SU-DHL-6 (cell line): ENCODE data around the gene CLDN5.

Source experiments
- H2AFZ ChIP-seq: fragments of 200-600 bp; sonication (generic); 2 replicates; pipeline ENCODE4 v1.6.1; 2014; ENCODE audit warnings: low read depth, mild to moderate bottlenecking, moderate library complexity, mixed read lengths, antibody characterized with exemption, low read length; ENCODE audit not compliant: severe bottlenecking
- H3F3A ChIP-seq: fragments of 200-600 bp; shearing (Covaris generic); 2 replicates; pipeline ENCODE4 v1.6.0; 2016; ENCODE audit warnings: antibody characterized with exemption, mild to moderate bottlenecking; ENCODE audit not compliant: insufficient read depth
- H3K27ac ChIP-seq: fragments of 200-600 bp; sonication (generic); 2 replicates; pipeline ENCODE4 v1.5.1; 2016; ENCODE audit warnings: low read depth, mild to moderate bottlenecking, low read length, moderate library complexity, mixed read lengths
- H3K27me3 ChIP-seq: fragments of 200-600 bp; sonication (generic), shearing (Covaris generic); 2 replicates; pipeline ENCODE4 v1.6.0; 2014; ENCODE audit warnings: mild to moderate bottlenecking, low read length
- H3K36me3 ChIP-seq: fragments of 200-600 bp; sonication (generic); 2 replicates; pipeline ENCODE4 v1.6.1; 2014; ENCODE audit warnings: mild to moderate bottlenecking, low read length, mixed read lengths
- H3K4me2 ChIP-seq: fragments of 300-600, 200-600 bp; shearing (Covaris generic), sonication (generic); 2 replicates; pipeline ENCODE4 v1.6.0; 2014; ENCODE audit warnings: low read length, low read depth, mild to moderate bottlenecking; ENCODE audit not compliant: poor library complexity, severe bottlenecking
- H3K4me3 ChIP-seq: fragments of 200-600 bp; sonication (generic); 2 replicates; pipeline ENCODE4 v1.5.1; 2014; ENCODE audit warnings: antibody characterized with exemption, low read length, mild to moderate bottlenecking, mixed read lengths; ENCODE audit not compliant: insufficient read depth, poor library complexity, severe bottlenecking
- H3K79me2 ChIP-seq: fragments of 200-600 bp; sonication (generic); 2 replicates; pipeline ENCODE4 v1.6.1; 2014; ENCODE audit warnings: mild to moderate bottlenecking, low read length, moderate library complexity; ENCODE audit not compliant: insufficient read depth
- H3K9ac ChIP-seq: fragments of 200-600 bp; sonication (generic); 2 replicates; pipeline ENCODE4 v1.7.0; 2014; ENCODE audit warnings: mild to moderate bottlenecking, low read length
- H3K9me2 ChIP-seq: fragments of 200-600 bp; sonication (generic); replicated peaks from 2 replicates; pipeline ENCODE4 v1.6.1; 2014; ENCODE audit warnings: low read length; ENCODE audit not compliant: insufficient read depth
- H3K9me3 ChIP-seq: fragments of 200-600 bp; sonication (generic); 2 replicates; pipeline ENCODE4 v1.6.1; 2014; ENCODE audit warnings: low read length, mixed read lengths; ENCODE audit not compliant: insufficient read depth
- H4K20me1 ChIP-seq: fragments of 200-600 bp; sonication (generic); 2 replicates; pipeline ENCODE4 v1.6.1; 2014; ENCODE audit warnings: low read depth, mild to moderate bottlenecking, antibody characterized with exemption, low read length, moderate library complexity, mixed read lengths
- EZH2phosphoT487 ChIP-seq: fragments of 200-600 bp; sonication (generic), shearing (Covaris generic); conservative IDR thresholded peaks from 2 replicates; pipeline ENCODE4 v1.6.1; 2018; ENCODE audit warnings: mild to moderate bottlenecking, antibody characterized with exemption, low read length, moderate library complexity, mixed read lengths
- TF ChIP-seq, protein P1 (sequence below): fragments of 200-600 bp; sonication (generic); IDR thresholded peaks from one replicate; pipeline ENCODE4 v1.5.1; 2017; ENCODE audit warnings: antibody characterized with exemption, mild to moderate bottlenecking, low read length, moderate library complexity; ENCODE audit not compliant: insufficient read depth, poor library complexity, severe bottlenecking

CLDN5 gene

DNA sequence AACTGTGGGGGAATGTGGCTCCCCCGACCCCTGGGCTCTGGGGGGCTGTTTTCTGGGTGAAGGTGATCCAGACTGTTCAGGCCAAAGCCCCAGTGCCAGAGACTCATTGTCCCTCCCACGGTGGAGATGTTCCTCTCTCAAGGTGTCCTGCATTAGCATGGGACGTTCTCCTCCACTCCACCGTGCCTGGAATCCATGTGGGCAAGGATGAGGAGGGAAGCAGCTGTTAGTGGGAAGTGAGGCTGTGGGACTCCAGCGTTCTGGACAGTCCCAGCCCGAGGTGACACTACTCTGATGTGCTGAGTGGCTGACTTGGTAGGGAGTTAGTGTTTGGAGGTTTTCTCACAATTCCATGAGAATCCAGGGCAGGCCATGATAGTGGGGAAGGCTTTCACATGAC is 31.4 kb upstream of the CLDN5 start:
- Histone ChIP-seq H3K4me2 (no peak overlapping the region), H3K4me3 (no peak overlapping the region), H3K9me3 (no peaks in the 10 kb centered on the region), H3K9ac (no peak overlapping the region), H3F3A (no peaks in the 10 kb centered on the region), H3K36me3 (no peaks in the 10 kb centered on the region), H3K79me2 (no peaks in the 10 kb centered on the region), H4K20me1 (no peaks in the 10 kb centered on the region), H2AFZ (no peak overlapping the region), H3K9me2 (no peaks in the 10 kb centered on the region), H3K27ac (no peak overlapping the region), H3K27me3 (no peaks in the 10 kb centered on the region)
- TF ChIP-seq, protein P1, sequence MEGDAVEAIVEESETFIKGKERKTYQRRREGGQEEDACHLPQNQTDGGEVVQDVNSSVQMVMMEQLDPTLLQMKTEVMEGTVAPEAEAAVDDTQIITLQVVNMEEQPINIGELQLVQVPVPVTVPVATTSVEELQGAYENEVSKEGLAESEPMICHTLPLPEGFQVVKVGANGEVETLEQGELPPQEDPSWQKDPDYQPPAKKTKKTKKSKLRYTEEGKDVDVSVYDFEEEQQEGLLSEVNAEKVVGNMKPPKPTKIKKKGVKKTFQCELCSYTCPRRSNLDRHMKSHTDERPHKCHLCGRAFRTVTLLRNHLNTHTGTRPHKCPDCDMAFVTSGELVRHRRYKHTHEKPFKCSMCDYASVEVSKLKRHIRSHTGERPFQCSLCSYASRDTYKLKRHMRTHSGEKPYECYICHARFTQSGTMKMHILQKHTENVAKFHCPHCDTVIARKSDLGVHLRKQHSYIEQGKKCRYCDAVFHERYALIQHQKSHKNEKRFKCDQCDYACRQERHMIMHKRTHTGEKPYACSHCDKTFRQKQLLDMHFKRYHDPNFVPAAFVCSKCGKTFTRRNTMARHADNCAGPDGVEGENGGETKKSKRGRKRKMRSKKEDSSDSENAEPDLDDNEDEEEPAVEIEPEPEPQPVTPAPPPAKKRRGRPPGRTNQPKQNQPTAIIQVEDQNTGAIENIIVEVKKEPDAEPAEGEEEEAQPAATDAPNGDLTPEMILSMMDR: no peak
- no peak for TF ChIP-seq EZH2phosphoT487

DNA sequence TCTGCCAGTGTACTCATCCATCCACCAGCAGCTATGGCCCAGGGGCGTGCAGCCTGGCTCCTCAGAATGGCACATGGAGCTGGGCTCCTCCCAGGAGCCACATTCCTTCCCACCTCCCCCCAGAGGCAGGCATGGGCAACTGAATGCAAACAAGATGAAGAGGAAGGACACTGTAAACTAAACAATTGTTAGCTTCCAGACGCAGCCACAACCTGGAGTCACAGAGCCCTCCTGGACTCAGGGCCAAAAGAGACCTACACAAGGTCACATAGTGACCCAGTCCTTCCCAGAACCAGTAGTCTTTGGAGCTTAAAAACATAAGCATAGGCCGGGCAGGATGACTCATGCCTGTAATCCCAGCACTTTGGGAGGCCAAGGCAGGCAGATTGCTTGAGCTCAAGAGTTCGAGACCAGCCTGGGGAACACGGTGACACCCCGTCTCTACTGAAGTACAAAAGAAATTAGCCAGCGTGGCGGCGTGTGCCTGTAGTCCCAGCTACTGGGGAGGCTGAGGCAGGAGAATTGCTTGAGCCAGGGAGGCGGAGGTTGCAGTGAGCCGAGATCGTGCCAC is 30.7 kb upstream of the CLDN5 start:
- Histone ChIP-seq H3K27me3 (no peaks in the 10 kb centered on the region), H3K4me2 (no peak overlapping the region), H3K9me3 (no peaks in the 10 kb centered on the region), H3K27ac (no peak overlapping the region), H3F3A (no peaks in the 10 kb centered on the region), H3K9me2 (no peaks in the 10 kb centered on the region), H3K36me3 (no peaks in the 10 kb centered on the region), H2AFZ (no peak overlapping the region), H3K4me3 (no peak overlapping the region), H3K79me2 (no peaks in the 10 kb centered on the region), H4K20me1 (no peaks in the 10 kb centered on the region), H3K9ac (no peak overlapping the region)
- TF ChIP-seq EZH2phosphoT487: no peak
- TF ChIP-seq, protein P1: no peak

GRCh38 chr22:19553201-19553600 is 29.0 kb upstream of the CLDN5 start:
- H3K4me3 ChIP-seq: no peak overlapping the region
- H3K36me3 ChIP-seq: no peaks in the 10 kb centered on the region
- H4K20me1 ChIP-seq: no peaks in the 10 kb centered on the region
- no peak overlapping the region for H2AFZ ChIP-seq
- no peaks in the 10 kb centered on the region for H3F3A ChIP-seq
- H3K27me3 ChIP-seq: no peaks in the 10 kb centered on the region
- no peaks in the 10 kb centered on the region for H3K9me2 ChIP-seq
- no peaks in the 10 kb centered on the region for H3K79me2 ChIP-seq
- H3K4me2 ChIP-seq: no peak overlapping the region
- H3K9ac ChIP-seq: no peak overlapping the region
- TF ChIP-seq, protein P1: no peak
- TF ChIP-seq EZH2phosphoT487: no peak
- no peak overlapping the region for H3K27ac ChIP-seq
- H3K9me3 ChIP-seq: no peaks in the 10 kb centered on the region
